ENCODE measurements around the gene LSR.

DNA sequence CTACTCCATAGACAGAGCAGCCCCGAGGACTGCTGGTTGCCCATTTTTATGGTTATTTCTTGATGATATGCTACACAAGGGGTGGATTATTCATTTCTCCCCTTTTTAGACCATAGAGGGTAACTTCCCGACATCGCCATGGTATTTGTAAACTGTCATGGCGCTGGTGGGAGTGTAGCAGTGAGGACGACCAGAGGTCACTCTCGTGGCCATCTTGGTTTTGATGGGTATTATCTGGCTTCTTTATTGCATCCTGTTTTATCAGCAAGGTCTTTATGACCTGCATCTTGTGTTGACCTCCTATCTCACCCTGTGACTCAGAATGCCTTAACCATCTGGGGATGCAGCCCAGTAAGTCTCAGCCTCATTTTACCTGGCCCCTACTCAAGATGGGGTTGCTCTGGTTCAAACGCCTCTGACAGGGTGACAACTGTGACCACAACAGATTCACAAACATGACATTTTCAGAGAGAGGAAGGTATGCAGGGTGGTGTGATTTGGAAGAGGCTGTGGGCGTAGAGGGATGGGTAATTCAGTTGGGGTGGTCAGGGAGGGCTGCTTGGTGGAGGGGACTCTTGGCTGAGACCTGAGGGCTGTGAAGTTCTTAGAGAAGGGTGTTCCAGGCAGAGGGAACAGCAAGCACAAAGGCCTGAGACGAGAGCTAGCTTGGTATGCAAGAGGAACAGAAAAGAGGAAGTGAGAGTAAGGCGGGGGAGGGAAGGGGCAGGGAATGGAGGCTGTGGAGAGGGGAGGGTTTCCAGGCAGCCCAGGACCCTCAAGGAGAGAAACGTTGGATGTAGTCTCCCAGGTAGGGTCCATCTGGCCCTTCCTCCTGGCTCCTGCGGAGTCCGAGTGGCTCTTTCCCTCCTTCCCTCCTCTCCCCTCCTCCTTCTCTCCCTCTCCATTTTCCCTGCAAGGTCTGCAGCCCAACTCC is 43.7 kb upstream of the LSR start:
- TF ChIP-seq CTCF (IDR thresholded peaks at IDR 0.05; ENCODE audit: insufficient read depth, low read length) (no peak), REST (IDR thresholded peaks at IDR 0.05; ENCODE audit: insufficient replicate concordance, low read depth) (no peak), POLR2AphosphoS5 (IDR thresholded peaks at IDR 0.05; ENCODE audit: low read depth) (no peak), GABPA (IDR thresholded peaks at IDR 0.05; ENCODE audit: low read depth) (no peak)

Data from HL-60 (cell line).